Mammary epithelial cell (primary cell): ENCODE measurements around the gene PRPH2.
"Not testable (repeated sequence)": the region's sequence is repeated elsewhere in the genome, so short reads cannot be mapped to it uniquely, and the experiment has no call there.

Experiments
- CTCF ChIP-seq, 2 donors: IDR thresholded peaks in 1 of 2; conservative IDR thresholded peaks in 1 of 2; 2 replicates each; pipeline ENCODE4 v1.5.1; 2011 to 2012; ENCODE audit warnings: inconsistent platforms in 2 of 2, low read length in 2 of 2, mild to moderate bottlenecking in 2 of 2, control low read depth in 1 of 2, low read depth in 1 of 2; ENCODE audit not compliant: insufficient read depth in 1 of 2; ENCODE audit errors: extremely low read depth in 1 of 2
- EZH2 ChIP-seq: IDR thresholded peaks from 2 replicates; pipeline ENCODE4 v1.6.1; 2012; ENCODE audit warnings: low read length, inconsistent platforms, borderline replicate concordance

- TF ChIP-seq CTCF (conservative IDR thresholded peaks at IDR 0.05 in 1 of 2, IDR thresholded peaks at IDR 0.05 in 1 of 2; ENCODE audit: extremely low read depth in 1 of 2, insufficient read depth in 1 of 2, low read depth in 1 of 2, low read length in 2 of 2); EZH2: not testable (repeated sequence)
Measured at GRCh38 chr6:42733867-42734481, 11.6 kb upstream of the PRPH2 start.
